UCSD-AML1 (cell line): ENCODE results near the gene DZIP3.
"Not testable (repeated sequence)": the region's sequence is repeated elsewhere in the genome, so short reads cannot be mapped to it uniquely, and the experiment has no call there.

ENCODE experiments used
- DNase-seq: peaks from one replicate; lab custom pipeline; 2025; ENCODE audit not compliant: unreplicated experiment; lab: John Stamatoyannopoulos, UW

Gene DZIP3

GRCh38 chr3:108598375-108598774, 8.9 kb downstream of the DZIP3 start:
- DNase-seq, result no peak

GRCh38 chr3:108599677-108600409, 10.3 kb downstream of the DZIP3 start:
- DNase-seq, result no peak

DNA sequence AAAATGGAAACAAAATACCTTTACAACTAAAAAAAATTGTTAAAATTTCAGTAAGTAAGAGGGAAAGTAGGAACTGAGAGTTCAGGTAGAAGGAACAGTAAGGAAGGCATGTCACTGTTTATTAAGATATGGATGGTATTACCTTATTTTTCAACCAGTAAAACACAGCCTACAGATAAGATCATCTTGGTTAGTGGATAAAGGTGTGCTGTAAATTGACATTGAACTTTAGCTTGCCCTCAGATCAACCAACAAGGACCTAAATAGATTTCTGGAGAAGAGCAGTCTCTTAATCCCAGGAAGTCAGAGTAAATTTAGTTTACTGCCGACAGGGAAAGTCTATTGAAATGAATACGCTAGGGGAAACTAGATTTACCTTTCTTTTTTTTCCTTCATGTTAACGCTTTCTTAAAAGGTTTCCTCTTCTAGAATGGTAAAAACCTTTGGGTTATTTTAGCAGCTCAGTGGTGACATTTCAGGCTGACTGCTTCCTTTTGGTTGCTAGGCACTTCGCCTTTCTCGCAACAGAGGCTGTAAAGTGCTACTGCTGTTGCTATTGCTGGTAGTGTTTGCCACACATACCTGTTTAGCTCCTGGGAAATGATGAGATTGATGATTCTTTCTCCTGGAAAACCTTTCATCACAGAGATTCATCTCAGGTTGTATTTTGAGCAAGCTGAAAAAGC, 12.9 kb downstream of the DZIP3 start:
- no peak for DNase-seq

DNA sequence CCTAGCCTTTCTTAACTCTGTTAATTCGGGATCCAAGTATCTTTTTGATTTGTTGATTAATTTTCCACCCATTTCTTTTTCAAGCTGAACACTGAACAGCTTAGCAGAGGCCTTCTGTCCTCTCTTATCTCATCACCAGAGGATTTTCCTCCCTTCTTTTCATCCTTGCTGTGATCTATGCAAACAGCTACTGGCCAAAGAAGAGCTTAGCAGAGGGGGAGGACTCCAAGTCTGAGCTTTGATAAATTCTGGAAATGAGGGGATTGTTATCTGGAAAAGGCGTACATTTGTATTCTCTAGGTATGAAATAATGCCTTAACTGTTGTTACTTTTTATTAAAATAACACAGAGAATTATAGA, 13.4 kb downstream of the DZIP3 start:
- DNase-seq, result no peak

DNA sequence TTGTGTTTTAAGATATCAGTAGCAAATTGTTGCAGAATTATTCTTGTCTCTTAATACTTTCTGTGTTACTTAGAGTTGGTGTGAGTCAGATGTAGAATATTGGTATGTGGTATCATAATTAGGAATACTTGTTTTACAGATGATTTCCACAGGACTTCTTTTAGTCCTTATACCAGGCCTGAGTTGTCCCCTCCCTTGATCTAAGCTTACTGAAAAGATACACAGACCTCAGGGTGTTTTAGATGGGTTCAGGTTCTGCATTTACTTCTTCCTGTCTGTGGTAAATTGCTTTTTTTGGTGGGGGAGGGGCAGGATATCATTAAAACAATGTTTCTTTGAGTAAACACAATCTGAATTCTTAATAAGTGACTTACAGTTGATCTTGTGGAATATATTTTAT, 14.2 kb downstream of the DZIP3 start:
- DNase-seq, result no peak

GRCh38 chr3:108605028-108605427, 15.5 kb downstream of the DZIP3 start:
- no peak for DNase-seq

DNA sequence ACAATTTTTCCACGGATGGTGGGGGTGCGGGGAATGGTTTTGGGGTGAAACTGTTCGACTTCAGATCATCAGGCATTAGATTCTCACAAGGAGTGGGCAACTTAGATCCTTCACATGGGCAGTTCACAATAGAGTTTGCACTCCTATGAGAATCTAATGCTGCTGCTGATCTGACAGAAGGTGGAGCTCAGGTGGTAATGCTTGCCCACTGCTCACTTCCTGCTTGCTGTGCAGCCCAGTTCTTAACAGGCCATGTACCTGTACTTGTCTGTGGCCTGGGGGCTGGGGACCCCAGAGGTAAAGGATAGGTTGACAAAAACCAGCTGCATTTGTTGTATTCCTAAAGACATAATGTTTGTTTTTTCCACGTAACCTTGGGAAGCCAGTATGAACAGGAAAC, 16.0 kb downstream of the DZIP3 start:
- DNase-seq, result no peak

DNA sequence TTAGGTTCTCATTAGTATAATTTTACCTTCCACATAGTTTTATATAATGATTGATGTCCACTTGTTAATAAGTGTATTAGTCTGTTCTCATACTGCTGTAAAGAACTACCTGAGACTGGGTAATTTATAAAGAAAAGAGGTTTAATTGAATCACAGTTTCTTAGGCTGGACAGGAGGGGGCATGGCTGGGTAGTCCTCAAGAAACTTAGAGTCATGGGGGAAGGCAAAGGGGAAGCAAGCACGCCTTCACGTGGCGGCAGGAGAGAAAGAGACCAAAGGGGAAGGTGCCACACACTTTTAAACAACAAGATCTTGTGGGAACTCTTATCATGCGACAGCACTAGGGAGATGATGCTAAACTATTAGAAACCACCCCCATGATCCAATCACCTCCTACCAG, 19.2 kb downstream of the DZIP3 start:
- DNase-seq, result no peak

DNA sequence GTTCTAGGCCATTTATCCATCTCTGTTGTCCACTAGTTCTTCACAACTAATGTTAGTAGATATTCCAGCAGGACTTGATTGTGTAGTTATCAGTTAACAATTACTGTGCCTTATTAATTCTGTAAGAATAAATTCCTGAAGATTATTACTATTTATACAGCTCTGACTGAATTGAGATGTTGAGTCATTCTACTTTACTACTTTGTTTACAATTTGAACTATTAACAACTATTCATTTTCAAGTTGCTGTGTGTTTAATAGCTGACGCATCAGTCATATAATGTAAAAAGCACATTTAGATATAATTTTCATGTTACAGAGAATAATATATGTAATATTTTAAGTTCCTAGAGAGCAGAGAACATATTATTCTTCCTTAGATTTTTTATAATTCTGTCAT, 21.1 kb downstream of the DZIP3 start:
- DNase-seq, result no peak

DNA sequence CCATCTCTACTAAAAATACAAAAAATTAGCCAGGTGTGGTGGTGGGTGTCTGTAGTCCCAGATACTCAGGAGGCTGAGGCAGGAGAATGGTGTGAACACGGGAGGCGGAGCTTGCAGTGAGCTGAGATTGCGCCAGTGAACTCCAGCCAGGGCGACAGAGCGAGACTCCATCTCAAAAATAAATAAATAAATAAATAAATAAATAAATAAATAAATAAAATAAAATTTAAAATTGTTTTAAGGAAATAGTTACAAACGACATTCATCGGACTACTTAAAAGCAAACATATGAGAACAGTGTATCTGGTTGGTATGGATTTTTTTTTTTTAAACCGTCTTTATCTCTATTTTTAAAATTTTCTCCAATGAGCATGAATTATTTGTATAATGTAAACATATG, 26.6 kb downstream of the DZIP3 start:
- DNase-seq, result not testable (repeated sequence)

GRCh38 chr3:108620250-108620649, 30.7 kb downstream of the DZIP3 start:
- no peak for DNase-seq

DNA sequence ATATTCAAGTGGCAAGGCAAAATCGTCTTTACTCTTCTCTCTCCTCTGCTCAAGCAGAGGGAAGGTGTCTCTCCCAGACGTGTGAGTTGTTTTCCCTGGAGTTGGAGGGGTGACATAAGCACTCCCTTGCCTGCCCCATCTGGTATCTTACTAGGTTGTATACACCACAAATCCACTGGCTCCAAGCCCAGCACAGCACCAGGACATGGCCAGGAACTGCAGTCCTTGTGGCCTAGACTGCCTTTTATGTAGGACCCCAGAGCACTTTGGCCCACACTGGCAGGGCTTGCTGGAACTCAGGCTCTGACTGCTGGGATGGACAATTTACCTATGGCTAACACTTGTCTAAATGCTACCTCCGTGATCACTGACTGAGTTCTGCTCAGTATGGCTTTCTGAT, 34.0 kb downstream of the DZIP3 start:
- DNase-seq, result no peak

DNA sequence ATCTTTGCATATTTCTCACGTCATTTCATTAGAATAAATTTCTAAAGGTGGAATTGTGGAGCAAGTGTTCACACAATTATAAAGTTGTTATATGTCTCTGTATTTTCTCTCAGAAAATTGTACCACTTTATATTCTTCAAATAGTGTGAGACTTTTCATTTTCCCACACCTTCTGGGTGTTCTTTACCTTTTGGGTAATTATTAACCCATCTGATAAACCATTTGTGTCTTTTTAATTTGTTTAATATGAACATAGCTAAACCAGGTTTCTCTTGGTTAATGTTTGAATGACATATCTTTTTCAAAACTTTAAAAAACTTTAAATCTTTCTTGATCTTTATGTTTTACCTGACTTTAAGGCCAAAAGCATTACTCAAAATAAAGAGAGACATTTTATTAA, 40.5 kb downstream of the DZIP3 start:
- DNase-seq, result no peak

DNA sequence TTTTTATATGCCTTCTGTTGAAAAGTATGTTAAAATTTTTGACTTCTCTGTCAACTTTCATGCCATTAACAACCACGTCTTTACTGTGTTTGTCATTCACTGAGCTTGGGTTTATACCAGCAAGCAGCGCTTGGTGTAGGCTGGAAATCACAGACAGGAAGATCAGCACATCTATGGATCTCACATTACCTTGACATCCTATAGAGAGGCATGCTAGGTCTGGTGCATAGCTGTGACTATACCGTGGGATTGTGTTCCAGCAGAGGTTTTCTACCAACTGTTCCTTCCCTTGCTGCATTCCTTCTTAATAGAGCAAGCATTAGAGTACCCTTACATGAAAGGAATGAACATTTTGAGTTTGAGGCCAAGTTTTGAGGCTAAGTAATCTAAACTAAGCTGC, 53.0 kb downstream of the DZIP3 start:
- no peak for DNase-seq

- DNase-seq, result no peak
Measured at GRCh38 chr3:108645364-108645763, 55.8 kb downstream of the DZIP3 start.

- DNase-seq, result not testable (repeated sequence)
Measured at GRCh38 chr3:108655664-108656063, 66.1 kb downstream of the DZIP3 start.

DNA sequence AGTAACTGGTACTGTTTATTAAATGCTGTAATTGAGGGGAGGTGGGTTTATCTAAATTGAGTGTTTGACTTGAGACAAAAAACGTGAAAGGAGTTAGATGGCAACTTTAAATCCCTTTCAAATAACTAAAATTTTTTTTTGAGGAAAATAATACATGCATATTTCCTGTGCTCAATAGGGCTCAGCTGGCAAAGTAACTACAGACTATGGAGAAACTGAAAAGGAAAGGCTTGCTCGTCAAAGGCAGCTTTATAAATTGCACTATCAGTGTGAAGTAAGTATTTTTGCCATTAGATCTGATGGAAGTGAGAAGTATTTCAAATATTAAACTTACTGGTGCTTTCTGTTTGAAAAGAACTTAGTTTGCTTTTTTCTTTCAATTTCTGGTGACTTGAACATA, 72.2 kb downstream of the DZIP3 start:
- DNase-seq, result no peak

- DNase-seq, result no peak
Measured at GRCh38 chr3:108662142-108662738, 72.7 kb downstream of the DZIP3 start.

- no peak for DNase-seq
Measured at GRCh38 chr3:108664266-108664665, 74.7 kb downstream of the DZIP3 start.

DNA sequence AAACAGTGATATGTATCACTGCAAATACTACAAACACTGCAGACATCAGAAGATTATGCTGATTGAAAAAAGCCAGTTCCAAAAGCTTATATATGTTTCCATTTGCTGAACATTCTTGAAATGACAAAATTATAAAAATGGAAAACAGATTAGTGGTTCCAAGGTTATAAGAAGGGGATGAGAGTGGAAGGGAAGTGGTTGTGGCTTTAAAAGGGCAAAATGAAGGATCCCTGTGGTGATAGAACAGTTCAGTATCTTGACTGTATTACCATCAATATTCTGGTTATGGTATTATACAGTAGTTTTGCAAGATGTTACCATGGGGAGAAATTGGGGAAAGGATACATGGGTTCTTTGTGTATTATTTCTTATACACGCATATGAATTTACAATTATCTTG, 77.8 kb downstream of the DZIP3 start:
- DNase-seq, result no peak

DNA sequence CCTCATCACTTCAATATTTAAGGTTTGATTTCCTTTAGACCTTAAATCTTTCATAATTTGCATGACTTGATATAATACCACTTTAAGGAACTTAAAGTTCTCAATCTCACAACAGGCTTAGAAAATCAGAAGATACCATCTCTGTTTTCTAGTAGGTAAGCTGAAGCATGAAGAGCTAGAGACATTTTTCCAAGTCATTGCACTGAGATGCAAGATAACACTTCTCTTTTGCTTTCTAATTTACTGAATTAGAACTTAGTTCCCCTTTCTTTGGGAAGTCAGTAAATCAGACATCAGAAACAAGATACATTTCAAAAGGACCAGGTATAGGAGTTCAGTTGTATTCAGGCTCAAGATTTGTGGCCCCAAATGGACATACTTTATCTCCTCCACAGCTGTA, 79.7 kb downstream of the DZIP3 start:
- no peak for DNase-seq

GRCh38 chr3:108672701-108673100, 83.2 kb downstream of the DZIP3 start:
- no peak for DNase-seq
